ENCODE results near the gene PEF1. TPM values are rescaled to one million over a fixed set of nuclear protein-coding genes. Genes with fewer than 3 reads are reported as not detected.

The PEF1 gene
- total RNA-seq, 4 donors from 2014 or later, result 101 to 124 (median 115) TPM

- TF ChIP-seq CTCF (IDR thresholded peaks at IDR 0.05) (no peak), POLR2A (IDR thresholded peaks at IDR 0.05) (no peak)
- intact Hi-C loops (cut with DNase I; ENCODE audit: low total_unique reads), result no loop called here
- DNase-seq (ENCODE audit: low spot score in 2 of 2), result no peak
- 85 to 92% methylated on average over 5 to 6 of the region's 6 CpGs for whole genome bisulfite sequencing, 2 donors
- no peak overlapping the region for H3K4me3 ChIP-seq (ENCODE audit: low read depth, poor library complexity, severe bottlenecking)
These were observed 45.2 kb upstream of the PEF1 start for GRCh38 chr1:31689854-31690253.

- no peak overlapping the region for H3K4me3 ChIP-seq (ENCODE audit: low read depth, poor library complexity, severe bottlenecking)
- 70 to 76% methylated on average over 2 of the region's 2 CpGs for WGBS, 2 donors
- intact Hi-C loops (cut with DNase I; ENCODE audit: low total_unique reads), result no loop called here
- TF ChIP-seq CTCF (IDR thresholded peaks at IDR 0.05) (no peak), POLR2A (IDR thresholded peaks at IDR 0.05) (no peak)
- DNase-seq (ENCODE audit: low spot score in 2 of 2), result no peak
These were observed 44.7 kb upstream of the PEF1 start for GRCh38 chr1:31689379-31689778.

GRCh38 chr1:31688233-31688918, 43.7 kb upstream of the PEF1 start:
- 70 to 72% methylated on average over 8 of the region's 8 CpGs for WGBS, 2 donors
- no peak for DNase-seq (ENCODE audit: low spot score in 2 of 2)
- TF ChIP-seq CTCF (IDR thresholded peaks at IDR 0.05), result no peak
- TF ChIP-seq POLR2A (IDR thresholded peaks at IDR 0.05), result no peak
- H3K4me3 ChIP-seq (ENCODE audit: low read depth, poor library complexity, severe bottlenecking), result no peak overlapping the region
- intact Hi-C loops (cut with DNase I; ENCODE audit: low total_unique reads), result no loop called here

- H3K4me3 ChIP-seq (ENCODE audit: low read depth, poor library complexity, severe bottlenecking), result no peak overlapping the region
- TF ChIP-seq CTCF (IDR thresholded peaks at IDR 0.05), result no peak
- no peak for TF ChIP-seq POLR2A (IDR thresholded peaks at IDR 0.05)
- intact Hi-C loops (cut with DNase I; ENCODE audit: low total_unique reads), result no loop called here
- WGBS, 2 donors, result 87 to 90% methylated on average over 8 of the region's 8 CpGs
- no peak for DNase-seq (ENCODE audit: low spot score in 2 of 2)
These were observed 42.9 kb upstream of the PEF1 start for GRCh38 chr1:31687601-31688000.

- no peak for TF ChIP-seq POLR2A (IDR thresholded peaks at IDR 0.05)
- no peak for TF ChIP-seq CTCF (IDR thresholded peaks at IDR 0.05)
- 80 to 89% methylated on average over 6 to 7 of the region's 8 CpGs for WGBS, 2 donors
- no peak overlapping the region for H3K4me3 ChIP-seq (ENCODE audit: low read depth, poor library complexity, severe bottlenecking)
- DNase-seq (ENCODE audit: low spot score in 2 of 2), result no peak
- intact Hi-C loops (cut with DNase I; ENCODE audit: low total_unique reads), result no loop called here
These were observed 41.1 kb upstream of the PEF1 start for GRCh38 chr1:31685795-31686194.

- no peak for DNase-seq (ENCODE audit: low spot score in 2 of 2)
- 81 to 87% methylated on average over 2 to 11 of the region's 11 CpGs for WGBS, 2 donors
- intact Hi-C loops (cut with DNase I; ENCODE audit: low total_unique reads), result no loop called here
- no peak for TF ChIP-seq POLR2A (IDR thresholded peaks at IDR 0.05)
- no peak for TF ChIP-seq CTCF (IDR thresholded peaks at IDR 0.05)
- no peak overlapping the region for H3K4me3 ChIP-seq (ENCODE audit: low read depth, poor library complexity, severe bottlenecking)
These were observed 39.3 kb upstream of the PEF1 start for GRCh38 chr1:31683997-31684396.
